ENCODE data around the gene TMEM267.

GRCh38 chr5:43401827-43402226 lies 81.8 kb downstream of the TMEM267 start:
- TF ChIP-seq CTCF (IDR thresholded peaks at IDR 0.05) (no peak), POLR2A (IDR thresholded peaks at IDR 0.05) (no peak), EP300 (IDR thresholded peaks at IDR 0.05) (no peak)
